A204.1 (cell line): ENCODE results near the gene ANTXR1.

Experiments
- FAIRE-seq: peaks from 2 replicates; lab custom pipeline; 2012; peaks lifted over from hg19 to GRCh38; lab: Jason Lieb, UNC

ANTXR1 gene

GRCh38 chr2:69013142-69013839 is at the start of gene ANTXR1:
ANTXR1 (plus strand) TSS chr2:69013179; CDS start chr2:69013500, 321 bp downstream.
- FAIRE-seq = no peak

GRCh38 chr2:68964282-68964681 is 48.7 kb upstream of the ANTXR1 start:
- no peak for FAIRE-seq

- no peak for FAIRE-seq
Observed at GRCh38 chr2:68968221-68968620, 44.8 kb upstream of the ANTXR1 start.

GRCh38 chr2:68969736-68970490 is 43.1 kb upstream of the ANTXR1 start:
- FAIRE-seq = no peak

GRCh38 chr2:68970566-68971265 is 42.3 kb upstream of the ANTXR1 start:
- FAIRE-seq = no peak

- FAIRE-seq = no peak
Observed at GRCh38 chr2:68971591-68972231, 41.3 kb upstream of the ANTXR1 start.

GRCh38 chr2:68974251-68974650 is 38.7 kb upstream of the ANTXR1 start, which contains the start of gene GKN1:
GKN1 (plus strand) TSS chr2:68974636; CDS start chr2:68974678, 42 bp downstream.
- no peak for FAIRE-seq

GRCh38 chr2:68974946-68975665 is 37.9 kb upstream of the ANTXR1 start:
- no peak for FAIRE-seq

- FAIRE-seq = no peak
Observed at GRCh38 chr2:68975844-68976243, 37.1 kb upstream of the ANTXR1 start.

GRCh38 chr2:68977453-68977852 is 35.5 kb upstream of the ANTXR1 start:
- FAIRE-seq = no peak

- FAIRE-seq = no peak
Observed at GRCh38 chr2:68978098-68978497, 34.9 kb upstream of the ANTXR1 start.

- no peak for FAIRE-seq
Observed at GRCh38 chr2:68980956-68981355, 32.0 kb upstream of the ANTXR1 start.

- no peak for FAIRE-seq
Observed at GRCh38 chr2:68987021-68987503, 25.9 kb upstream of the ANTXR1 start.

GRCh38 chr2:68989035-68989434 is 23.9 kb upstream of the ANTXR1 start:
- FAIRE-seq = no peak

GRCh38 chr2:68992341-68992740 is 20.6 kb upstream of the ANTXR1 start:
- FAIRE-seq = no peak

GRCh38 chr2:68992933-68993332 is 20.0 kb upstream of the ANTXR1 start:
- no peak for FAIRE-seq

GRCh38 chr2:68993660-68994059 is 19.3 kb upstream of the ANTXR1 start:
- no peak for FAIRE-seq

- no peak for FAIRE-seq
Observed at GRCh38 chr2:68994864-68995263, 18.1 kb upstream of the ANTXR1 start.

- FAIRE-seq = no peak
Observed at GRCh38 chr2:68995916-68996315, 17.1 kb upstream of the ANTXR1 start.

GRCh38 chr2:68997401-68997800 is 15.6 kb upstream of the ANTXR1 start:
- no peak for FAIRE-seq

- FAIRE-seq = no peak
Observed at GRCh38 chr2:69001879-69002278, 11.1 kb upstream of the ANTXR1 start.

- no peak for FAIRE-seq
Observed at GRCh38 chr2:69003731-69004130, 9.2 kb upstream of the ANTXR1 start.
